NOMO-1 treated with DMSO at 0.1 percent for 48 hours (cell line): ENCODE results near the gene FOXL3.

Experiments
- DNase-seq: peaks from one replicate; lab custom pipeline; 2025; ENCODE audit not compliant: unreplicated experiment; lab: John Stamatoyannopoulos, UW

Gene FOXL3

DNA sequence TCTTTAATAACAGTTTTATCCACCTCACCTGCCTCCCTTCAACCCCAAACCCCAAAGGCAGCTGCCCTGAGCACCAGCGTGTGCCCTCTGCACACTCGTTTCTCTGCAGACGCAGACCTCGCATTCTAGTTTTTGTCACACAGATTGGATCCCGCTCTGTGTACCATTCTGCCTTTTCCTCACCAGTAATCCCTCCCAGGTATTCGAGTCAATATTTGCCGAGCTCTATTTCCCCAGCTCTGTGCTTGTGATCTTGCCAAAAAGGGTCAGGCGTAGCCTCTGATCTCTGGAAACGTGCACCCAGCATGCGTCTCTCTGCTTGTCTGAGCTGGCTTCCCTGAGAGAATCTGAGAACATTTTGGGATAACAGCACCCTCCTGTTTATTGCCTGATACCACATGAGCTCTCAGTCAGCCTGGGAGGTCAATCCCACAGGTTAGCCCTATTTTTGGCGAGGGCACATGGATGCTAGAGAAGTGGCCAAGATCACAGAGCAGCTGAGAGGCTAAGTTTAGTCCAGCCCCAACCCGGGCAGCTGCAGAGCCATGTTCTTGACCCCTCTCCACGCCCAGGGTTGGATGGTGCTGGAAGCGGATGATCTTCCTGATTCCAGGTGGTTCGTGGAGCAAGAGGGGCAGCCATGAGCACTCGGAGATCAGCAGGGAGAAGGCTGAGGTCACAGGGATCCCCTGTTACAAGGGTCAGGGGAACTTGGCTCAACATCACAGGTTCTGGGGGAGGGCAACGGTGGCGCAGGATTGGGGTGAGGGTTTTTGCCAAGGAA is 29.1 kb downstream of the FOXL3 start:
- DNase-seq = no peak

DNA sequence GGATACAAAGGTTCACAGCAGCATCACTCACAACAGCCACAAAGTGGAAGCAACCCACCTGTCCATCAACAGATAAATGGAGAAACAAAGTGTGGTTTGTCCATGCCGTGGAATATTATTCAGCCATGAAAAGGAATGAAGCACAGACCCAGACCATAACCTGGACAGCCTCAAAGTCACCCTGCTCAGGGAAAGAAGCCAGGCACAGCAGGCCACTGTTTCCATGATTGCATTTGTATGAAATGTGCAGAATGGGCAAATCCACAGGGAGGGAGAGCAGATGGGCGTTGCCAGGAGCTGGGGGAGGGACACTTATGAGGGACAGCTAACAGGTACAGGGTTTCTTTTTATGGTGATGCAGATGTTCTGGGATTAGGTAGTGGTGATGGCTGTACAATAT is 30.3 kb downstream of the FOXL3 start:
- no peak for DNase-seq

DNA sequence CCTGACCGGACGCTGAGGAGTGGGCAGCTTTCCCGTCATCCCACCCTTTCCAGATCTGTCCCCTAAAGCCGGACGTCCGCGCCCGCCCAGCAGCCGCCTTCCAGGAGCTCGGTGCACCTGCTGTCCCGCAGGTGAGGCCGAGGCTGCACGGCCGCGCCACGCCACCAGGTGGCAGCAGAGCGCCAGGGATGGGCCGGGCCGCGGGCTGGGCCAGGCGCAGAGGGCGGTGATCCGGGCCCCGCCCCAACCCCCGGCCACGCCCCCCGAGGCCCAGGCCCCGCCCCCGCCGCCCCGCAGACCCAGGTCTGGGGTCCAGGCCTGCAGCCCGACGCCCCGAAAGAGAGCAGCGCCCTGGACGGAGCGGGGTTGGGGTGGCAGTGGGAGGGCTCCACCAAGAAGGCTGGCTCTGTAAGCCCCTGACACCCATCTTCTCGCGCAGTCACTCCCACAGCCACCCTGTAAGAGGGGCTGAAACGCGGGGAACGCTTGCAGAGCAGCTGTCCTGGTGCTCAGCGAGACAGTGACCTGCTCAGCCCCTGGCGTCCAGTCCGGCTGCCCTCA is 32.2 kb downstream of the FOXL3 start:
- DNase-seq = peak; percentile 7

DNA sequence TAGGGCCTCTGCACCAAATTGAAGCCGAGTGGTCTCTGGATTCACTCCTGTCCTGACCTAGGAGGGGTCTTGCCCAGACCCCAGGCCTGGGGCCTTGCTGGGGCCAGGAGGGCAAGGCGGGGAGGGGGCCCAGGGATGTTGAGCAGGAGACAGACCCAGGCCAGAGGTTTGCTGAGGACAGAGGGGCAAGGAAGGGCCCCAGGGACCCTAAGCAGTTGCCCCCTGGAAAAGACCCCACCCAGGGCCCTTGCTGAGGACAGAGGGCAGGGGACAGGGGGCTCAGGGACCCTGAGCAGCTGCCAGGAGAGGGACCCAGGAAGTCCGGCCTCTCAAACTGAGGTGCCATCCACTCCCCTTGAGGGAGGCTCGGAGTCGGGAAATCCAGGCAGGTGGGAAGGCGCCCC is 32.7 kb downstream of the FOXL3 start:
- no peak for DNase-seq

DNA sequence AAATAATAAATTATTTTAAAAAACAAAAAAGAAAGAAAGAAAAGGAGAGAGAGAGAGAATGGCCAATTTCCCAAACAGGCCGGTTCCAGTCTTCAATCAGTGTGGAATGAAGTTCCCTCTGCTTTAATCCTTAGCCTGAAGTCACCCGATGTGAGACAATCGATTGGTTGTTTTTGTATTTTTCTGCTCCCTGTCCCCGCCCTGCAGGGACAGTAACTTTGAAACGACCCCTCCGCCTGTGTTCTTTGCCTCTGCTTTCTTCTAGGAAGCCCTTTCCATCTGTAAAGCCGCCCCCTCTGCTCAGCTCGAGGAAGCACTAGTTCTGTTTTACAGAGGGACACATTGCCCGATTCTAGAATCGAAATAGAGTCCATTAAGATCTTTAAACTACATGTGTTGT is 33.4 kb downstream of the FOXL3 start:
- DNase-seq = no peak

DNA sequence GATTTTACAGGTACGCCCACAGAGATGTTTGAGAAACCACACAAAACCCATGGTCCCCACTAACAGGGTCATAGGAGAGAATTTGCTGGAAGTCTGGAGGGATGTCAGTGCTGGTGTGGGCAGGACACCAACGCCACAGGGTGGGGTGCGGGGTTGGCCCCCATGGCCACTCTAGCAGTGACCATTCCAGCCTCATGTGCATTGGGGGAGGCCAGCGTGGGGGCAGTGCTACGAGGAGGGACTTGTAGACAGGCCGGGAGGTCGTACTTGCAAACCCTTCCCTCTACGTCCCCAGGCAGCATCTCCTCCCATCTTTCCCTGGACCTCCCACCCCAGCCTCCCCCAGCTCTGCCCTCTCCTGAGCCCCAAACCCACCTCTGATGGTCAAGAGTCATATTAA is 34.0 kb downstream of the FOXL3 start:
- DNase-seq = no peak

DNA sequence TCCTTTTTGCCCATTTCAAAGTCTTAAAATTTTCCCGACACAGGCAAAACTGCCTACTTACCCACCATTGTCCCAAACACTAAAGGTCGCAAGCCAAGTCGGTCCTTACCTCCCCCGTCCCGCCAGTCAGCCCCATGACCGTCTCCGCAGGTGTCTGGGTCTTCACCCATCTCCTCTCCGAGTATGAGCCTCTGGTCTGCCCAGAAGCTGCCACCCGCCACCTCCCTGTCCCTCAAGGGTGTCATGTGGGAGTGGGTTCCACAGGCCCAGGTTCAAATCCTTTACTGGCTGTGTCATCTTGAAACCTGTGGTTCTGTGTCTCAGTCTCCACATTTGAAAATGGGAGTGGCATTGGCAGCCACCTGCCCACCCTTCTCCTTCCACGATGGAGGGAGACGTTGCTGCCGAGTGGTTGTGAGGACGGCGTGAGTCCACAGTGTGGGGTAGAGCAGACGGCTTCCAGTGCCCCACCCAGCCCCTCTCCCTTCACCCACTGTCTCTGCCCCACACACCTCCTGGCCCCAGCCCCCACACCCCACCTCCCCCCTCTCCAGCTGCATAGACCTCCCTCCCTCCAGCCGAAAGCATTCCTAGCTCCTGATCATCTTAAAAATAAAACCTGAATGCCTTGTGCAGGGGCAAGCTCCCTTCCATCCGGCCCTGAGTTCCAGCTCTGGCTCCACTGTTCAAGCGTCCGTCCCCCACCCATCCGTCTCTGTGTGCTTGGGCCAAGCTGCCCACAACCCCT is 35.3 kb downstream of the FOXL3 start:
- no peak for DNase-seq

GRCh38 chr7:325811-326210 is 35.8 kb downstream of the FOXL3 start:
- DNase-seq = no peak

DNA sequence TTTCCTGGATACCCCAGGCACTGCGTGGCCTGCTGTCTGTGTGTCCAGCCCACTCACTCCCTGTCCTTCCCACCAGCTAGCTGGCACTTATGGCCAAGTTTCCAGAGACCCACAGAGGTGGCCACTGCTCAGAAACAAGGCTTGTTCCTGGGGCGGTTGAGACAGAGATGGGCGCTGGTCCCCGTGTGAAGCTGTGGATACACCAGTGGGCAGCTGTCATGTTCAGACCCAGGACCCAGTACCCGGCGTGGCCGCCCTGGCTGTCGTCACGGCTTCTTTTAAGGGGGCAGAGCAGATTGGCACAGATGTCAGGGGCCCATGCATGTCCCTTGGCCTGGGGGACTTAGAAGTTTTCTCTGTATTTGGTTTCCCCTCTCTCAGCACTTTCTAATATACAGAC is 36.3 kb downstream of the FOXL3 start:
- DNase-seq = no peak

DNA sequence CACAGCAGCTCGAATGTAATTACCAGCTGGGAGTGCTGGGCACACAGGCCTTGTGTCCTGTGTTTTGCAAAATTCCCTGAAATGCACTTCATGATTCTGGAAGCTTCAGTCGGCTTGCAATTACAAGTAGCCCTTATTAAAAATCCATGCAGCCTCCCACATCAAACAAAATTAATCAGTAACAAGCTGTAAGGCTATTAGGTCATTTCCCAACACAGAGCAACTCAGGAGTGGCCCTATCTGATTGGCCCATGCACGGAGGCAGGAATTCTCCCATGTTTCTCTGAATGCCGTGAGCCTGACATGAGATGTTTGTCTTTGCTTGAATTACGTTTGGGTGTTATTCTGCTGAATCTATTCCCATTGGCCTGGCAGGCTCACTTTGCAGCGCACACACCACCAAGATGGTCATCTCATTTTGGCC is 36.9 kb downstream of the FOXL3 start:
- no peak for DNase-seq

- no peak for DNase-seq
These were observed 37.4 kb downstream of the FOXL3 start for GRCh38 chr7:327233-327931.

GRCh38 chr7:327991-328702 is 38.2 kb downstream of the FOXL3 start:
- no peak for DNase-seq

DNA sequence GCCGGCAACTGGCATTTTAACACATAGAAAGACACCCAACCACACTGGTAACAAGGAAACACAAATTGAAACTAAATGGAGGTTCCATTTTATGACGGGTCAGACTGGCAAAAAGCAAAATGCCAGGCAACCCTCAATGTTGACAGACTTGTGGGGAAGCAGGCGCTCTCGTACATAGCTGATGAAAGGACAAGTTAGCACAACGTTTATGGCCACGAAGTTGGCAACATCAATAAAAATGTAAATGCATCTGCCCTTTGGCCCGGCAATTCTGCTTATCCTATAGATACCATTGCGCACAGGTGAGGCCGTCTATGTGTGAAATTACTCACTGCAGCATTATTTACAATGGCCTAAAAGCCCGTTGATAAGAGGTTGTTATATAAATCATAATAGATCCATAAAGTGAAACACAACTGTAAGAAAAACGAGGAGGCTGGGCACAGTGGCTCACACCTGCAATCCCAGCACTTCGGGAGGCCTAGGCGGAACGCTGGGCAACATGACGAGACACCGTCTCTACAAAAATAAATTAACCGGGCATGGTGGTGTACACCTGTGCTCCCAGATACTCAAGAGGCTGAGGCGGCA is 39.8 kb downstream of the FOXL3 start:
- DNase-seq = no peak

GRCh38 chr7:330511-331230 is 40.7 kb downstream of the FOXL3 start:
- no peak for DNase-seq

GRCh38 chr7:332020-332517 is 42.1 kb downstream of the FOXL3 start:
- DNase-seq = no peak

DNA sequence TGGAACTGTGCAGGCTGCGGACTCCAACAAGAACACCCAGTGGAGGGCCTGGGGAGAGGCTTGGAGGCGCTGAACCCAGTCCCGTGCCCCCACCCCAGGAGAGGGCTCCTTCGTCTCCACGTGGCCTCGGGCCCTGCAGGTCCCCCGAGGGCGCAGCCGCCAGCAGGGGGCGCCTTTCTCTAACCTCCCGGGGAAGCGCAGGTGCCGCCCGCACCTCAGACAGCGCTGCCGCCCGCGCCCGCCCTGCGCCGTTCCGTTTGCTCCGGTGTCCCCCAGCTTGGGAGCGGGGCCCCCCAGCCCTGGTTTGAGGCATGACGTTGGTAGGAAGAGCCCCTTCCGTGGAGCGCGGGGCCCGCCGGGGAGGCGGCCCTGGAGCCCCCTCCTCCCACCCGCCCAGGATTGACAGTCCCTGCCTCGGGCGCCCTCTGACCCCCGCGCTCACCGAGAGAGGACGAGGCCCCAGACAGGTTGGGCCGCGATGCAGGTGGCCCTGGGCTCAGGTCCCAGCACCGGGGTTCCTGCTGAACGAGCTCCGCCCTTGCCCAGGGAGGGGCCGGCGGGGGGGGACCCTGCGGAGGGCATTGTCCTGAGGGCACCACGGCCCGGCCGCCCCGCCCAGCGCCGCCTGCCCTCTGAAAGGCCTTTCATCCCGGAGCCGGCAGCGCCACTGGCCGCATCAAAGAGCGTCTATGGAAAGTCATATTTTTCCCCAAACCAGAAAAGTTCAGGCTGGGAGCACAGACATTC is 42.8 kb downstream of the FOXL3 start:
- peak; percentile 15 for DNase-seq

GRCh38 chr7:333393-333764 is 43.4 kb downstream of the FOXL3 start:
- no peak for DNase-seq

GRCh38 chr7:334618-335357 is 44.8 kb downstream of the FOXL3 start:
- no peak for DNase-seq
